Measurements from ENCODE around the gene DNM3. TPM values are rescaled to one million over a fixed set of nuclear protein-coding genes. Genes with fewer than 3 reads are reported as not detected.

DNM3 gene
- total RNA-seq, 1 experiment from 2014 or later, result 1.2 TPM

DNA sequence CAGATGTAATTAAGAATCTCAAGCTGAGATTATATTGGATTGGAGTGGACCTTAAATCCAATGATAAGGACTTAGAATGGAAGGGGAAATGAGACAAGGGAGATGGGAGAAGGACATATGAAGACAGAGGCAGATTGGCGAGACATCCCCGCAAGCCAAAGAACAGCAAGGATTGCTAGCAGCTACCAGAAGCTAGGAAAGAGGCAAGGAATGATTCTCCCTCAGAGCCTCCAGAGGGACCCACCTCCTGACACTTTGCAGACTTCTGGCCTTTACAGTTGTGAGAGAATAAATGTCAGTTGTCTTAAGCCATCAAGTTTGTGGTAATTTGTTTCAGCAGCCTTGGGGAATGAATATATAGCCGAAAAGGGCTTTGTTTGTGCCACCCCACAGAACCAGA lies 39.1 kb upstream of the DNM3 start:
- peaks cover 8% of the 10 kb centered on the region for H3K4me1 Mint-ChIP-seq (ENCODE audit: low read depth, unreplicated experiment)
- no peaks in the 10 kb centered on the region for H3K27me3 Mint-ChIP-seq (ENCODE audit: unreplicated experiment)
- H3K9me3 Mint-ChIP-seq (ENCODE audit: low read depth, unreplicated experiment), result no peaks in the 10 kb centered on the region
- no peak for TF ChIP-seq CTCF (IDR thresholded peaks at IDR 0.05; ENCODE audit: unreplicated experiment)
- DNase-seq, result no peak
- H3K4me3 Mint-ChIP-seq (ENCODE audit: low read depth, unreplicated experiment), result no peak overlapping the region
- CTCF ChIA-PET, result interaction anchor here (2.2 to 5.8 kb wide), 2 partner anchors 157 to 182 kb away, joined by 6 to 102 read pairs; no protein-coding TSS in a partner anchor
- no TSS peak for BruUV-seq (replicated peaks)
- peaks cover 5% of the 10 kb centered on the region for H3K36me3 Mint-ChIP-seq (ENCODE audit: insufficient read depth, unreplicated experiment)
- H3K27ac Mint-ChIP-seq (ENCODE audit: unreplicated experiment), result no peak overlapping the region
- intact Hi-C loops (cut with micrococcal nuclease; ENCODE audit: unreplicated experiment), result loop anchor here (10.0 kb wide), 3 partner anchors 157 to 633 kb away; no protein-coding TSS in a partner anchor

GRCh38 chr1:171803045-171803444 lies 38.3 kb upstream of the DNM3 start:
- CTCF ChIA-PET, result interaction anchor here (0.7 to 5.8 kb wide), 4 partner anchors 14 to 181 kb away, joined by 3 to 102 read pairs (median 6); no protein-coding TSS in a partner anchor
- intact Hi-C loops (cut with micrococcal nuclease; ENCODE audit: unreplicated experiment), result loop anchor here (10.0 kb wide), 3 partner anchors 158 to 632 kb away; no protein-coding TSS in a partner anchor
- DNase-seq, result no peak
- H3K27me3 Mint-ChIP-seq (ENCODE audit: unreplicated experiment), result no peaks in the 10 kb centered on the region
- no peak for TF ChIP-seq CTCF (IDR thresholded peaks at IDR 0.05; ENCODE audit: unreplicated experiment)
- H3K4me3 Mint-ChIP-seq (ENCODE audit: low read depth, unreplicated experiment), result no peak overlapping the region
- no TSS peak for BruUV-seq (replicated peaks)
- no peak overlapping the region for H3K27ac Mint-ChIP-seq (ENCODE audit: unreplicated experiment)
- H3K36me3 Mint-ChIP-seq (ENCODE audit: insufficient read depth, unreplicated experiment), result peaks cover 4% of the 10 kb centered on the region
- H3K9me3 Mint-ChIP-seq (ENCODE audit: low read depth, unreplicated experiment), result no peaks in the 10 kb centered on the region
- H3K4me1 Mint-ChIP-seq (ENCODE audit: low read depth, unreplicated experiment), result peaks cover 8% of the 10 kb centered on the region

DNA sequence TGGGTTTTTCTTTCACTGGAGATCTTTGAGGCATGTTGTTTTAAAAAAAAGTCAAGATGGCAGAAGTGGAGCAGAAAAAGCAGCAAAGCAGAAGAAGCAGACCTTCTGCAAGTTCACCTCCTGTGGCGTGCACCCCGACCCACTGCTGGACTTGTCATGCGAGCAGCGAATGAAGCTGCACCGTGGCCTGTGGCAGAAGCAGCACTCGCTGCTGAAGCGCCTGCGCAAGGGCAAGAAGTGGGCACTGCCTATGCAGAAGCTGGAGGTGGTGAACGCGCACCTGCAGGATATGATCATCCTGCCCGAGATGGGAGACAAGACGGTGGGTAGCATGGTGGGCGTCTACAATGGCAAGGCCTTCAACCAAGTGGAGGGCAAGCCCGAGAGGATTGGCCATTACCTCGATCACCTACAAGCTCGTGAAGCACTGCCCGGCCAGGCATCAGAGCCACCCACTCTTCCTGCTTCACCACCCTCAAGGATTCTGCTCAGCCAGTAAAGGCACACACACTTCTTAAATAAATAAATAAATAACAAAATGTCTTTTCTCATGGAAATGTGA lies 37.8 kb upstream of the DNM3 start:
- Mint-ChIP-seq H3K27me3 (ENCODE audit: unreplicated experiment) (no peaks in the 10 kb centered on the region), H3K4me1 (ENCODE audit: low read depth, unreplicated experiment) (peaks cover 8% of the 10 kb centered on the region), H3K4me3 (ENCODE audit: low read depth, unreplicated experiment) (no peak overlapping the region), H3K9me3 (ENCODE audit: low read depth, unreplicated experiment) (no peaks in the 10 kb centered on the region), H3K27ac (ENCODE audit: unreplicated experiment) (no peak overlapping the region), H3K36me3 (ENCODE audit: insufficient read depth, unreplicated experiment) (no peaks in the 10 kb centered on the region)
- no peak for DNase-seq
- intact Hi-C loops (cut with micrococcal nuclease; ENCODE audit: unreplicated experiment), result loop anchor here (10.0 kb wide), 3 partner anchors 159 to 631 kb away; no protein-coding TSS in a partner anchor
- CTCF ChIA-PET, result interaction anchor here (1.1 to 5.8 kb wide), 3 partner anchors 13 to 181 kb away, joined by 3 to 102 read pairs (median 6); no protein-coding TSS in a partner anchor
- no TSS peak for BruUV-seq (replicated peaks)
- no peak for TF ChIP-seq CTCF (IDR thresholded peaks at IDR 0.05; ENCODE audit: unreplicated experiment)

DNA sequence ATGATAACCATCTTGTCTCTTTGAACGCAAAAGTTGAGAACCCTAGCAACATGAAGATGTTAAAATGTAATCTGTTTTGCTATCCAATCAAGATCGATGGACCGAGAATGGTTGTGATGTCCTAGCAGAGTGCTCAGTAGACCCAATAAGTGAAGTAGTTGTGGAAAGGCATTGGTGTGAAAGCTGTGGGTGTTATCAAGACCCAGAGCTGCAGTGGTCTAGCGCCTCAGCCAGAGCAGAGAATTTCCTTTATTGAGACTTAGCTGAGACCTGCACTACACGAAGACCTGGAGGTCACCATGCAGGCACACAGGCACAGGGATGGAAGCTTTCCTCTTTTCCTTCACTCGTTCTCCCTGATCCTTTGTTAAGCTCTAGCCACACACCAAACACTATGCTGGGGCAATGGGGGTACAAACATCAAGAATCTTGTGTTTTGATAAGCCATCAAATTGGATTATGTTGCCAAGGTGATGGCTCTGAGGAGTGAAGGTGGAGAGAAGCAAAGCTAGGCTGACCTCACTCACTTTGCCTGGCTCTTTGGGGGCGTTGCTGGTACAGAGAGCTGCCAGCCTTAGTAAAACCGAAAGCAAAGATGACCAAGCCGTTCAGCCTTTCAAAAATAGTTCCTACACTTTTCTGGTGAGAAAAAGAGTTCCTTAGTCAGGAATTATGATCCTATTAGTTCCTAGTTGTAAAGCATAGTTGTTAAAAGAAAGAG lies 35.7 kb upstream of the DNM3 start:
- intact Hi-C loops (cut with micrococcal nuclease; ENCODE audit: unreplicated experiment), result loop anchor here (10.0 kb wide), 3 partner anchors 161 to 629 kb away; no protein-coding TSS in a partner anchor
- Mint-ChIP-seq H3K36me3 (ENCODE audit: insufficient read depth, unreplicated experiment) (no peaks in the 10 kb centered on the region), H3K4me3 (ENCODE audit: low read depth, unreplicated experiment) (no peak overlapping the region), H3K4me1 (ENCODE audit: low read depth, unreplicated experiment) (peaks cover 8% of the 10 kb centered on the region), H3K27ac (ENCODE audit: unreplicated experiment) (no peak overlapping the region), H3K9me3 (ENCODE audit: low read depth, unreplicated experiment) (no peaks in the 10 kb centered on the region), H3K27me3 (ENCODE audit: unreplicated experiment) (no peaks in the 10 kb centered on the region)
- BruUV-seq (replicated peaks), result no TSS peak
- no peak for DNase-seq
- CTCF ChIA-PET, result interaction anchor here (1.6 kb wide), 1 partner anchor 178 kb away, joined by 4 read pairs; no protein-coding TSS in a partner anchor
- no peak for TF ChIP-seq CTCF (IDR thresholded peaks at IDR 0.05; ENCODE audit: unreplicated experiment)
